ENCODE results near the gene ORMDL1. TPM values are rescaled to one million over a fixed set of nuclear protein-coding genes. Genes with fewer than 3 reads are reported as not detected.

The ORMDL1 gene
- total and polyA plus RNA-seq, 2 of the 13 experiments (the other 11 are each of a cell fraction or from before 2014, with no cell fraction given), result 67.5 to 160 TPM

GRCh38 chr2:189762551-189763298 lies 21.4 kb downstream of the ORMDL1 start, which contains the start of gene OSGEPL1 (continued):
- TF ChIP-seq ZNF83 (CRISPR knock-in tag; IDR thresholded peaks at IDR 0.05; ENCODE audit: borderline replicate concordance) (no peak), ELK4 (CRISPR knock-in tag; IDR thresholded peaks at IDR 0.05; ENCODE audit: borderline replicate concordance) (no peak), ZNF644 (CRISPR knock-in tag; IDR thresholded peaks at IDR 0.05; ENCODE audit: low read depth) (no peak), ARID4A (CRISPR knock-in tag; IDR thresholded peaks at IDR 0.05; ENCODE audit: borderline replicate concordance) (peak; percentile 91), REST (IDR thresholded peaks at IDR 0.05; ENCODE audit: borderline replicate concordance in 1 of 2, low read depth in 1 of 2, low read length in 2 of 2) (peak in 1 of 2 experiments; percentile 52; a peak in 1 of 4 replicates), KDM3A (CRISPR knock-in tag; IDR thresholded peaks at IDR 0.05; ENCODE audit: low read depth) (0 out of 2 replicates have a peak, but pooled peaks have one; percentile 28), HMGXB4 (CRISPR knock-in tag; IDR thresholded peaks at IDR 0.05; ENCODE audit: borderline replicate concordance in 1 of 2, low read depth in 1 of 2) (peak; percentile 96 to 99), DBP (CRISPR knock-in tag; IDR thresholded peaks at IDR 0.05; ENCODE audit: not compliant biosample characterization) (peak; percentile 49), ZNF124 (CRISPR knock-in tag; IDR thresholded peaks at IDR 0.05) (peak; percentile 78; the same call in 1 of the 2 replicates), PITX1 (CRISPR knock-in tag; IDR thresholded peaks at IDR 0.05) (peak; percentile 42; the same call in 1 of the 2 replicates), SALL1 (CRISPR knock-in tag; IDR thresholded peaks at IDR 0.05) (peak; percentile 94), SOX6 (IDR thresholded peaks at IDR 0.05) (no peak), SOX6 (CRISPR knock-in tag; IDR thresholded peaks at IDR 0.05) (peak; percentile 64), ZBTB20 (CRISPR knock-in tag; IDR thresholded peaks at IDR 0.05; ENCODE audit: borderline replicate concordance, low read depth) (peak; percentile 78), ZNF230 (CRISPR knock-in tag; IDR thresholded peaks at IDR 0.05) (peak; percentile 66), ZNF546 (CRISPR knock-in tag; conservative IDR thresholded peaks at IDR 0.05) (peak; percentile 73)
